SK-N-SH (cell line): ENCODE data around the gene EFNA3. TPM values are rescaled to one million over a fixed set of nuclear protein-coding genes. Genes with fewer than 3 reads are reported as not detected.

Experiments
- CTCF ChIA-PET: fragments of 300-600, 350-600 bp; formaldehyde crosslinking; extraction: SDS; loops from one replicate; lab custom pipeline; 2021; lab: Yijun Ruan, JAX
- POLR2A ChIA-PET: fragments of 350-600 bp; sonication (Branson Sonifier 250); formaldehyde crosslinking; extraction: SDS; loops from one replicate; lab custom pipeline; 2020; ENCODE audit warnings: antibody characterized with exemption, inconsistent platforms; lab: Yijun Ruan, JAX
- DNase-seq: peaks from one replicate; pipeline ENCODE4 v3.0.0; 2012
- H2AFZ ChIP-seq: fragments of 200-600 bp; sonication (generic); 2 replicates; pipeline ENCODE4 v1.8.1; 2016; ENCODE audit warnings: antibody characterized with exemption, mild to moderate bottlenecking, low read depth
- H3F3A ChIP-seq: fragments of 200-600 bp; sonication (generic); replicated peaks from 2 replicates; pipeline ENCODE3; 2016; ENCODE audit warnings: antibody characterized with exemption, mild to moderate bottlenecking; ENCODE audit not compliant: insufficient read depth
- H3K27ac ChIP-seq, 2 experiments: fragments of 200-500 bp in 1 of 2; fragments of 200-600 bp in 1 of 2; sonication (Bioruptor generic) in 1 of 2; sonication (generic), shearing (Covaris generic) in 1 of 2; 2 replicates each; pipeline versions ENCODE4 v1.5.1 to v1.6.1; 2014 to 2016; ENCODE audit warnings: low read depth in 2 of 2, inconsistent platforms in 1 of 2, low read length in 1 of 2, mild to moderate bottlenecking in 1 of 2, mixed read lengths in 1 of 2
- H3K27me3 ChIP-seq: fragments of 200-600 bp; sonication (generic), shearing (Covaris generic); 2 replicates; pipeline ENCODE4 v1.6.1; 2016; ENCODE audit warnings: mixed run types; ENCODE audit not compliant: insufficient read depth
- H3K36me3 ChIP-seq, 2 experiments: fragments of 200-500 bp in 1 of 2; fragments of 200-600 bp in 1 of 2; sonication (Bioruptor generic) in 1 of 2; sonication (generic) in 1 of 2; replicated peaks in 1 of 2; 2 replicates each; pipeline versions ENCODE3 to v1.5.1; 2014 to 2016; ENCODE audit warnings: low read length in 1 of 2, mild to moderate bottlenecking in 1 of 2; ENCODE audit not compliant: insufficient read depth in 2 of 2, control insufficient read depth in 1 of 2
- H3K4me1 ChIP-seq, 2 experiments: fragments of 200-500 bp in 1 of 2; fragments of 200-600 bp in 1 of 2; sonication (Bioruptor generic) in 1 of 2; sonication (generic), shearing (Covaris generic) in 1 of 2; 2 replicates each; pipeline versions ENCODE4 v1.5.1 to v1.6.1; 2014 to 2016; ENCODE audit warnings: low read depth in 1 of 2, low read length in 1 of 2, mixed run types in 1 of 2; ENCODE audit not compliant: insufficient read depth in 2 of 2, control insufficient read depth in 1 of 2
- H3K4me2 ChIP-seq: fragments of 200-600 bp; sonication (generic), shearing (Covaris generic); 2 replicates; pipeline ENCODE4 v1.6.1; 2017; ENCODE audit warnings: mixed run types
- H3K4me3 ChIP-seq, 2 experiments: fragments of 200-500 bp in 1 of 2; fragments of 200-600 bp in 1 of 2; sonication (Bioruptor generic) in 1 of 2; sonication (generic), shearing (Covaris generic) in 1 of 2; 2 replicates each; pipeline versions ENCODE4 v1.5.1 to v1.8.1; 2014 to 2016; ENCODE audit warnings: low read depth in 2 of 2, inconsistent platforms in 1 of 2, low read length in 1 of 2, mild to moderate bottlenecking in 1 of 2, mixed read lengths in 1 of 2, moderate library complexity in 1 of 2
- H3K79me2 ChIP-seq: fragments of 200-600 bp; sonication (generic); 2 replicates; pipeline ENCODE4 v1.8.1; 2017; ENCODE audit warnings: mild to moderate bottlenecking; ENCODE audit not compliant: insufficient read depth
- H3K9ac ChIP-seq: fragments of 200-600 bp; sonication (generic); 2 replicates; pipeline ENCODE4 v1.6.1; 2017; ENCODE audit warnings: mixed run types
- H3K9me2 ChIP-seq: fragments of 200-600 bp; sonication (generic); 2 replicates; pipeline ENCODE4 v1.6.1; 2017; ENCODE audit warnings: mixed run types
- H3K9me3 ChIP-seq: fragments of 200-600 bp; sonication (generic); 2 replicates; pipeline ENCODE4 v1.6.1; 2017; ENCODE audit warnings: mixed run types, mild to moderate bottlenecking, moderate library complexity
- H4K20me1 ChIP-seq: fragments of 200-600 bp; sonication (generic); 2 replicates; pipeline ENCODE4 v1.6.1; 2017; ENCODE audit warnings: mild to moderate bottlenecking, mixed run types; ENCODE audit not compliant: insufficient read depth
- CHD2 ChIP-seq: fragments of 150-350 bp; IDR thresholded peaks from 2 replicates; pipeline ENCODE4 v1.6.1; 2018; ENCODE audit warnings: low read length; ENCODE audit not compliant: partially characterized antibody
- ELF1 ChIP-seq: IDR thresholded peaks from 2 replicates; pipeline ENCODE4 v1.4.0; 2012
- EP300 ChIP-seq, 2 experiments: IDR thresholded peaks; 2 replicates each; pipeline versions ENCODE4 v1.4.0 to v1.6.1; 2012; ENCODE audit warnings: borderline replicate concordance in 1 of 2, low read depth in 1 of 2, low read length in 1 of 2
- EZH2phosphoT487 ChIP-seq: fragments of 200-600 bp; sonication (generic); IDR thresholded peaks from 2 replicates; pipeline ENCODE4 v1.6.1; 2017; ENCODE audit warnings: low read depth, mixed run types, mild to moderate bottlenecking, antibody characterized with exemption, moderate library complexity, borderline replicate concordance
- FOSL2 ChIP-seq: IDR thresholded peaks from 2 replicates; pipeline ENCODE4 v1.4.0; 2012; ENCODE audit warnings: low read depth, mild to moderate bottlenecking, moderate library complexity, borderline replicate concordance
- FOXM1 ChIP-seq: IDR thresholded peaks from 2 replicates; pipeline ENCODE4 v1.4.0; 2012; ENCODE audit warnings: low read depth, mild to moderate bottlenecking
- GABPA ChIP-seq: IDR thresholded peaks from 2 replicates; pipeline ENCODE4 v1.4.0; 2012; ENCODE audit warnings: low read depth, mild to moderate bottlenecking
- GATA2 ChIP-seq: sonication (generic); formaldehyde crosslinking; IDR thresholded peaks from 2 replicates; pipeline ENCODE4 v1.5.0; 2020; ENCODE audit warnings: mild to moderate bottlenecking, missing genetic modification reagents
- MEF2A ChIP-seq: IDR thresholded peaks from 2 replicates; pipeline ENCODE4 v1.4.0; 2012; ENCODE audit warnings: low read depth, borderline replicate concordance
- MXI1 ChIP-seq: IDR thresholded peaks from 2 replicates; pipeline ENCODE4 v1.6.1; 2012; ENCODE audit warnings: mild to moderate bottlenecking, low read depth, low read length, improper control_type of control experiment
- NRF1 ChIP-seq: IDR thresholded peaks from 2 replicates; pipeline ENCODE4 v1.6.1; 2012; ENCODE audit warnings: low read depth, mild to moderate bottlenecking, low read length
- POLR2AphosphoS5 ChIP-seq: IDR thresholded peaks from 2 replicates; pipeline ENCODE4 v1.6.1; 2012; ENCODE audit warnings: low read depth, low read length
- RAD21 ChIP-seq: IDR thresholded peaks from 2 replicates; pipeline ENCODE4 v1.6.1; 2012; ENCODE audit warnings: mild to moderate bottlenecking, low read length
- RFX5 ChIP-seq: IDR thresholded peaks from 2 replicates; pipeline ENCODE4 v1.6.1; 2012; ENCODE audit warnings: mild to moderate bottlenecking, improper control_type of control experiment, low read length
- SIN3A ChIP-seq: IDR thresholded peaks from 2 replicates; pipeline ENCODE4 v1.6.1; 2012; ENCODE audit warnings: low read depth, mild to moderate bottlenecking, low read length, moderate library complexity, borderline replicate concordance
- TCF12 ChIP-seq: IDR thresholded peaks from 2 replicates; pipeline ENCODE4 v1.4.0; 2012
- TEAD4 ChIP-seq: IDR thresholded peaks from 2 replicates; pipeline ENCODE4 v1.4.0; 2012; ENCODE audit warnings: mild to moderate bottlenecking, borderline replicate concordance; ENCODE audit not compliant: insufficient read depth
- WGBS: methylation state at CpG from one replicate; pipeline ENCODE4 v1.1.6; 2017; ENCODE audit warnings: low lambda C conversion rate; 5-methylcytosine and 5-hydroxymethylcytosine counted together
- polyA plus RNA-seq, 3 experiments: library from polyadenylated mRNA; depleted of rRNA; stranded (reverse); fragments of >200 nt; gene quantifications; 2 replicates each; pipeline ENCODE4 v1.2.3, GENCODE V29; 2012
- TF ChIP-seq, protein P1 (sequence below): IDR thresholded peaks from 2 replicates; pipeline ENCODE4 v1.4.0; 2012; ENCODE audit warnings: low read depth
- TF ChIP-seq, protein P2 (sequence below): fragments of 150-350 bp; IDR thresholded peaks from 2 replicates; pipeline ENCODE4 v1.6.1; 2017; ENCODE audit warnings: antibody characterized with exemption, low read length, low read depth, borderline replicate concordance
- TF ChIP-seq, protein P3 (sequence below): IDR thresholded peaks from 2 replicates; pipeline ENCODE4 v1.4.0; 2012; ENCODE audit warnings: low read depth, borderline replicate concordance
- TF ChIP-seq, protein P4 (sequence below): fragments of 150-350 bp; IDR thresholded peaks from 2 replicates; pipeline ENCODE4 v1.6.1; 2016; ENCODE audit warnings: mild to moderate bottlenecking, low read depth, low read length
- TF ChIP-seq, protein P5 (sequence below): IDR thresholded peaks from 2 replicates; pipeline ENCODE4 v1.6.1; 2012; ENCODE audit warnings: mild to moderate bottlenecking, low read depth, low read length, moderate library complexity

EFNA3 gene
- polyA plus RNA-seq, 1 of the 3 experiments (the other 2 are of a cell fraction), result 6.0 TPM

DNA sequence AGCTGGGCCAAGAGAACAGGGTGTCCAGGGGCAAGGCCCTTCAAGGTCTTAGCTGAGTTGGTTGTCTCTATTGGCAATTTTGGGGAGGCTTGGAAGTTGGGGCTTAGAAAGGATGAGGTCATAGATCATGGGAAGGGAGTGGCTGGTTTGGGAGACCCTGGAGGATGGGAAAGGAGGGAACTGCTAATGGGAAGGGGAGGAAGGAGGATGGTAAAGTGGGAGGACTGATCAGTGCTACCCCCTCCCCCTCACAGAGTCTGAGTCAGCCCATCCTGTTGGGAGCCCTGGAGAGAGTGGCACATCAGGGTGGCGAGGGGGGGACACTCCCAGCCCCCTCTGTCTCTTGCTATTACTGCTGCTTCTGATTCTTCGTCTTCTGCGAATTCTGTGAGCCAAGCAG lies 10.0 kb upstream of the EFNA3 start (continued):
- TF ChIP-seq, protein P1, sequence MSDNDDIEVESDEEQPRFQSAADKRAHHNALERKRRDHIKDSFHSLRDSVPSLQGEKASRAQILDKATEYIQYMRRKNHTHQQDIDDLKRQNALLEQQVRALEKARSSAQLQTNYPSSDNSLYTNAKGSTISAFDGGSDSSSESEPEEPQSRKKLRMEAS, result no peak
- no peak for TF ChIP-seq POLR2AphosphoS5
- no peak for TF ChIP-seq EZH2phosphoT487
- TF ChIP-seq SIN3A, result no peak
- TF ChIP-seq RFX5, result no peak
- no peak for TF ChIP-seq CHD2
- no peak for TF ChIP-seq GABPA
- TF ChIP-seq, protein P2, sequence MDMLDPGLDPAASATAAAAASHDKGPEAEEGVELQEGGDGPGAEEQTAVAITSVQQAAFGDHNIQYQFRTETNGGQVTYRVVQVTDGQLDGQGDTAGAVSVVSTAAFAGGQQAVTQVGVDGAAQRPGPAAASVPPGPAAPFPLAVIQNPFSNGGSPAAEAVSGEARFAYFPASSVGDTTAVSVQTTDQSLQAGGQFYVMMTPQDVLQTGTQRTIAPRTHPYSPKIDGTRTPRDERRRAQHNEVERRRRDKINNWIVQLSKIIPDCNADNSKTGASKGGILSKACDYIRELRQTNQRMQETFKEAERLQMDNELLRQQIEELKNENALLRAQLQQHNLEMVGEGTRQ, result no peak

DNA sequence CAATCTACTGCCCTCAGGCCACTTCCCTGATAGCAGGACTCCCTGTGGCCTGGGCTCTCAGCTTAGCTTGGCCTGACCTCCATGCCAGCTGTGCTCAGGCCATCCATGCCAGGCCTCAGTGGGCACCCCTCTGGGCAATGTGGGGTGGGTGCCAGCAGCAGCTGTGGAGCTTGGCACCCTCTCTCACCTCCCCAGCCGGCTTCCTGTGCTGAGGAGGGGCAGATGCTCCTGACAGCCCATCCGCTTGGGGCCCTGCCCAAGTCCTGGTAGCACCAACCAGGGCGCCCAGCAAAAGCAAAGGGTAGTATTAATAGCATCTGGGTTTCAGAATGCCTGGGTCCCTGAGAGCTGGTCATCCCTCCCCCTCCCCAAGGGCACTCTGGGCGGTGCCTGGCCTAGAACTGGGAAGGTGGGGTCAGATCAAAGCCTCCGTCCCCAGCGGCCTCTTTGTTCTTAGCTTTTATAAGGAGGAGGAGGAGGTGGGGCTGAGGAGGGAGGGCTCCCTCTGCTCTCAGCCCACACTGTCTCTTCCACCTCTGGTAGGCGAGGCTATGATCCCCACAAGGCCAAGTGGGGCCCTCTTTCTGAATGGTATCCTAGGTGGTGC lies 9.0 kb upstream of the EFNA3 start:
- Histone ChIP-seq H3K4me2 (no peak overlapping the region), H3K9ac (no peak overlapping the region), H4K20me1 (no peaks in the 10 kb centered on the region), H3K9me3 (no peaks in the 10 kb centered on the region), H3K9me2 (no peaks in the 10 kb centered on the region), H3F3A (peaks cover 4% of the 10 kb centered on the region), H3K27me3 (no peaks in the 10 kb centered on the region), H3K36me3 (peaks cover 0 to 12% of the 10 kb centered on the region in 2 experiments), H3K27ac (peak overlapping the region in 1 of 2 experiments; percentile 51; a peak in 1 of 4 replicates), H3K4me3 (no peak overlapping the region), H2AFZ (no peak overlapping the region), H3K79me2 (peaks cover 15% of the 10 kb centered on the region), H3K4me1 (peaks cover 0 to 26% of the 10 kb centered on the region in 2 experiments; a peak in 2 of 4 replicates)
- ChIA-PET CTCF (interaction anchor here (0.8 to 29.9 kb wide), 11 partner anchors 8 to 535 kb away, joined by 3 to 573 read pairs (median 6); partner anchors contain the start of genes ADAM15, DCST1, DCST2 and EFNA3), POLR2A (interaction anchor here (2.0 kb wide), 1 partner anchor 9 kb away, joined by 8 read pairs; the partner anchor contains the start of gene EFNA3)
- peak; percentile 38 for DNase-seq
- 94% methylated on average over 7 of the region's 7 CpGs for WGBS
- TF ChIP-seq NRF1 (no peak), POLR2AphosphoS5 (no peak), ELF1 (no peak), FOXM1 (no peak), FOSL2 (no peak), GATA2 (CRISPR knock-in tag) (no peak), EP300 (IDR thresholded peaks at IDR 0.05; ENCODE audit: borderline replicate concordance in 1 of 2, low read depth in 1 of 2, low read length in 1 of 2) (no peak), MEF2A (no peak), GABPA (no peak), TEAD4 (no peak), RAD21 (no peak), TCF12 (no peak), MXI1 (no peak)
- TF ChIP-seq, protein P3, sequence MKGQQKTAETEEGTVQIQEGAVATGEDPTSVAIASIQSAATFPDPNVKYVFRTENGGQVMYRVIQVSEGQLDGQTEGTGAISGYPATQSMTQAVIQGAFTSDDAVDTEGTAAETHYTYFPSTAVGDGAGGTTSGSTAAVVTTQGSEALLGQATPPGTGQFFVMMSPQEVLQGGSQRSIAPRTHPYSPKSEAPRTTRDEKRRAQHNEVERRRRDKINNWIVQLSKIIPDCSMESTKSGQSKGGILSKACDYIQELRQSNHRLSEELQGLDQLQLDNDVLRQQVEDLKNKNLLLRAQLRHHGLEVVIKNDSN, result no peak
- TF ChIP-seq, protein P4, sequence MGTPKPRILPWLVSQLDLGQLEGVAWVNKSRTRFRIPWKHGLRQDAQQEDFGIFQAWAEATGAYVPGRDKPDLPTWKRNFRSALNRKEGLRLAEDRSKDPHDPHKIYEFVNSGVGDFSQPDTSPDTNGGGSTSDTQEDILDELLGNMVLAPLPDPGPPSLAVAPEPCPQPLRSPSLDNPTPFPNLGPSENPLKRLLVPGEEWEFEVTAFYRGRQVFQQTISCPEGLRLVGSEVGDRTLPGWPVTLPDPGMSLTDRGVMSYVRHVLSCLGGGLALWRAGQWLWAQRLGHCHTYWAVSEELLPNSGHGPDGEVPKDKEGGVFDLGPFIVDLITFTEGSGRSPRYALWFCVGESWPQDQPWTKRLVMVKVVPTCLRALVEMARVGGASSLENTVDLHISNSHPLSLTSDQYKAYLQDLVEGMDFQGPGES, result no peak
- TF ChIP-seq, protein P1, result no peak
- TF ChIP-seq, protein P5, sequence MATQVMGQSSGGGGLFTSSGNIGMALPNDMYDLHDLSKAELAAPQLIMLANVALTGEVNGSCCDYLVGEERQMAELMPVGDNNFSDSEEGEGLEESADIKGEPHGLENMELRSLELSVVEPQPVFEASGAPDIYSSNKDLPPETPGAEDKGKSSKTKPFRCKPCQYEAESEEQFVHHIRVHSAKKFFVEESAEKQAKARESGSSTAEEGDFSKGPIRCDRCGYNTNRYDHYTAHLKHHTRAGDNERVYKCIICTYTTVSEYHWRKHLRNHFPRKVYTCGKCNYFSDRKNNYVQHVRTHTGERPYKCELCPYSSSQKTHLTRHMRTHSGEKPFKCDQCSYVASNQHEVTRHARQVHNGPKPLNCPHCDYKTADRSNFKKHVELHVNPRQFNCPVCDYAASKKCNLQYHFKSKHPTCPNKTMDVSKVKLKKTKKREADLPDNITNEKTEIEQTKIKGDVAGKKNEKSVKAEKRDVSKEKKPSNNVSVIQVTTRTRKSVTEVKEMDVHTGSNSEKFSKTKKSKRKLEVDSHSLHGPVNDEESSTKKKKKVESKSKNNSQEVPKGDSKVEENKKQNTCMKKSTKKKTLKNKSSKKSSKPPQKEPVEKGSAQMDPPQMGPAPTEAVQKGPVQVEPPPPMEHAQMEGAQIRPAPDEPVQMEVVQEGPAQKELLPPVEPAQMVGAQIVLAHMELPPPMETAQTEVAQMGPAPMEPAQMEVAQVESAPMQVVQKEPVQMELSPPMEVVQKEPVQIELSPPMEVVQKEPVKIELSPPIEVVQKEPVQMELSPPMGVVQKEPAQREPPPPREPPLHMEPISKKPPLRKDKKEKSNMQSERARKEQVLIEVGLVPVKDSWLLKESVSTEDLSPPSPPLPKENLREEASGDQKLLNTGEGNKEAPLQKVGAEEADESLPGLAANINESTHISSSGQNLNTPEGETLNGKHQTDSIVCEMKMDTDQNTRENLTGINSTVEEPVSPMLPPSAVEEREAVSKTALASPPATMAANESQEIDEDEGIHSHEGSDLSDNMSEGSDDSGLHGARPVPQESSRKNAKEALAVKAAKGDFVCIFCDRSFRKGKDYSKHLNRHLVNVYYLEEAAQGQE, result no peak
